ENCODE measurements around the gene ACBD4.

Gene ACBD4

GRCh38 chr17:45161288-45162024, 26.0 kb downstream of the ACBD4 start, which contains the start of gene HEXIM2:
HEXIM2 (plus strand) TSS chr17:45161875; CDS start chr17:45162794, 919 bp downstream.
- peak; percentile 64 for DNase-seq

- DNase-seq: no peak
Observed at GRCh38 chr17:45162025-45162687, 26.7 kb downstream of the ACBD4 start.

GRCh38 chr17:45164734-45165269, 29.3 kb downstream of the ACBD4 start:
- no peak for DNase-seq

GRCh38 chr17:45168991-45169752, 33.7 kb downstream of the ACBD4 start:
- DNase-seq: no peak

- DNase-seq: no peak
Observed at GRCh38 chr17:45170280-45170930, 34.9 kb downstream of the ACBD4 start.

- DNase-seq: no peak
Observed at GRCh38 chr17:45170931-45171337, 35.4 kb downstream of the ACBD4 start.

- no peak for DNase-seq
Observed at GRCh38 chr17:45171338-45172231, 36.1 kb downstream of the ACBD4 start.

- no peak for DNase-seq
Observed at GRCh38 chr17:45172232-45172540, 36.7 kb downstream of the ACBD4 start.

- peak; percentile 52 for DNase-seq
Observed at GRCh38 chr17:45172541-45173286, 37.2 kb downstream of the ACBD4 start.

GRCh38 chr17:45175759-45176115, 40.2 kb downstream of the ACBD4 start:
- no peak for DNase-seq

- no peak for DNase-seq
Observed at GRCh38 chr17:45177563-45177962, 42.1 kb downstream of the ACBD4 start.

- no peak for DNase-seq
Observed at GRCh38 chr17:45184144-45184543, 48.7 kb downstream of the ACBD4 start.

- DNase-seq: no peak
Observed at GRCh38 chr17:45186801-45187354, 51.4 kb downstream of the ACBD4 start.

GRCh38 chr17:45189009-45189408, 53.5 kb downstream of the ACBD4 start:
- DNase-seq: no peak

- no peak for DNase-seq
Observed at GRCh38 chr17:45190503-45191255, 55.2 kb downstream of the ACBD4 start.
